Measurements from ENCODE around the gene ZNF841. TPM values are rescaled to one million over a fixed set of nuclear protein-coding genes. Genes with fewer than 3 reads are reported as not detected.
A peak's percentile ranks its signal among the peaks of the same experiment; 100 is the strongest.

ZNF841 gene
- total and polyA plus RNA-seq, 2 of the 13 experiments (the other 11 are each of a cell fraction or from before 2014, with no cell fraction given): 6.2 to 14.2 TPM

- TF ChIP-seq HMGXB3 (CRISPR knock-in tag; IDR thresholded peaks at IDR 0.05; ENCODE audit: borderline replicate concordance): no peak
- TF ChIP-seq NFE2L1 (CRISPR knock-in tag; IDR thresholded peaks at IDR 0.05; ENCODE audit: borderline replicate concordance): no peak
- no peak for TF ChIP-seq ZBTB7A (CRISPR knock-in tag; IDR thresholded peaks at IDR 0.05)
- TF ChIP-seq GLMP (CRISPR knock-in tag; IDR thresholded peaks at IDR 0.05; ENCODE audit: borderline replicate concordance): no peak
- TF ChIP-seq ZNF580 (CRISPR knock-in tag; IDR thresholded peaks at IDR 0.05; ENCODE audit: borderline replicate concordance, low read depth): 0 out of 2 replicates have a peak, but pooled peaks have one; percentile 32
- TF ChIP-seq SKI (IDR thresholded peaks at IDR 0.05; ENCODE audit: partially characterized antibody): no peak
- TF ChIP-seq ZNF740 (CRISPR knock-in tag; IDR thresholded peaks at IDR 0.05): peak; percentile 51; the same call in 1 of the 2 replicates
- no peak; the same call in 1 of the 2 replicates for TF ChIP-seq ZNF232 (CRISPR knock-in tag; IDR thresholded peaks at IDR 0.05; ENCODE audit: borderline replicate concordance)
- no peak for TF ChIP-seq AFF4 (CRISPR knock-in tag; IDR thresholded peaks at IDR 0.05)
- TF ChIP-seq ZNF788 (CRISPR knock-in tag; IDR thresholded peaks at IDR 0.05; ENCODE audit: borderline replicate concordance): no peak; the same call in 1 of the 2 replicates
- TF ChIP-seq ZSCAN21 (CRISPR knock-in tag; IDR thresholded peaks at IDR 0.05; ENCODE audit: borderline replicate concordance): no peak
- no peak for TF ChIP-seq CBFB (CRISPR knock-in tag; IDR thresholded peaks at IDR 0.05)
- TF ChIP-seq DDIT3 (CRISPR knock-in tag; IDR thresholded peaks at IDR 0.05): no peak
- TF ChIP-seq ZNF747 (CRISPR knock-in tag; IDR thresholded peaks at IDR 0.05; ENCODE audit: borderline replicate concordance): no peak
- 0 out of 2 replicates have a peak, but pooled peaks have one; percentile 65 for TF ChIP-seq ZNF891 (CRISPR knock-in tag; IDR thresholded peaks at IDR 0.05)
- no peak for TF ChIP-seq FOXA3 (CRISPR knock-in tag; IDR thresholded peaks at IDR 0.05)
- TF ChIP-seq CERS6 (CRISPR knock-in tag; IDR thresholded peaks at IDR 0.05): no peak
Observed at GRCh38 chr19:52139252-52140031, 43.9 kb upstream of the ZNF841 start, which contains the start of gene ZNF616 (continued).

All from HepG2 (cell line).